Measurements from ENCODE around the gene PPARG. TPM values are rescaled to one million over a fixed set of nuclear protein-coding genes. Genes with fewer than 3 reads are reported as not detected.

Gene PPARG
- total and polyA plus RNA-seq, 2 donors (not counting 3 experiments of a cell fraction or from before 2014, with no cell fraction given): 0.15 to 1.3 TPM

DNA sequence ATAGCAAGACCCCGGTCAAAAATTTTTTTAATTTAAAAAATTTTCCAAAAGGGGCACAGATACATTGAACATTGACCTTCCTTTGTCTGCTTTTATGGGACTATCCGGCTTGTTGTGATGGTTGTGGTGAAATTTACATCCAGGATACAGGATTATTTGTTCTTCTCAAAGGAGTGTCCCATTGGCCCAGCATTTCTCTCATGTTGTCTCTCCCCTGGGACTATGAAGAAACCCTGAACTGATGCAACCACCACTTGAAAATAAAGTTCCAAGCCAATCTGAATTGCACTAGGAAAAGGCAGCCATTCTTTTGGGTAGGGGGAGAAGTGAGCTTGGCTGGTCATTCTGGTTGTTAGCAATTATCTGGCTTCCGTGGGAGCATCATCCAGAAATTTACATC is 58.4 kb downstream of the PPARG start:
- H3K36me3 ChIP-seq (ENCODE audit: control insufficient read depth in 2 of 2, extremely low read depth in 1 of 2, insufficient read depth in 2 of 2, low read length in 2 of 2): no peaks in the 10 kb centered on the region
- H3K4me2 ChIP-seq (ENCODE audit: insufficient read depth, low read length): no peak overlapping the region
- ChIA-PET CTCF (interaction anchor here (0.7 to 1.1 kb wide), 3 partner anchors 9 to 100 kb away, joined by 3 read pairs; no protein-coding TSS in a partner anchor), POLR2A (no interaction called here)
- dilution Hi-C loops (cut with MboI; ENCODE audit: extremely low pct_ligation_motif_present, low sequenced_read_pairs) (no loop called here), intact Hi-C loops (cut with micrococcal nuclease) (no loop called here)
- H3K4me3 ChIP-seq (replicated peaks in 1 of 3; ENCODE audit: insufficient read depth in 1 of 3, low read depth in 1 of 3, low read length in 3 of 3): no peak overlapping the region
- BruUV-seq (replicated peaks): no TSS peak
- H3K9me1 ChIP-seq (replicated peaks; ENCODE audit: control insufficient read depth, extremely low read depth, insufficient read depth, low read length): no peaks in the 10 kb centered on the region
- H3K4me1 ChIP-seq (ENCODE audit: control insufficient read depth, extremely low read depth, insufficient read depth, low read length): no peaks in the 10 kb centered on the region
- TF ChIP-seq, protein P1, sequence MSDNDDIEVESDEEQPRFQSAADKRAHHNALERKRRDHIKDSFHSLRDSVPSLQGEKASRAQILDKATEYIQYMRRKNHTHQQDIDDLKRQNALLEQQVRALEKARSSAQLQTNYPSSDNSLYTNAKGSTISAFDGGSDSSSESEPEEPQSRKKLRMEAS (IDR thresholded peaks at IDR 0.05; ENCODE audit: insufficient read depth, insufficient read length): no peak
- TF ChIP-seq FOS (IDR thresholded peaks at IDR 0.05; ENCODE audit: borderline replicate concordance, insufficient read depth, low read length) (no peak), POLR2AphosphoS5 (IDR thresholded peaks at IDR 0.05; ENCODE audit: insufficient read depth, low read depth, low read length) (no peak)
- H4K20me1 ChIP-seq (replicated peaks; ENCODE audit: control insufficient read depth, extremely low read depth, insufficient read depth, low read length): no peaks in the 10 kb centered on the region
- no peaks in the 10 kb centered on the region for H3K9me3 ChIP-seq (replicated peaks; ENCODE audit: control insufficient read depth, insufficient read depth, low read length)
- H2AFZ ChIP-seq (ENCODE audit: low read depth, low read length): no peak overlapping the region
- DNase-seq (ENCODE audit: low read depth, low spot score): no peak
- FAIRE-seq: no peak
- no peaks in the 10 kb centered on the region for H3K79me2 ChIP-seq (ENCODE audit: control insufficient read depth, insufficient read depth, low read length)
- peaks cover 2 to 11% of the 10 kb centered on the region in 2 experiments for H3K27me3 ChIP-seq (ENCODE audit: control insufficient read depth in 2 of 2, insufficient read depth in 2 of 2, low read length in 2 of 2)
- no peak overlapping the region for H3K9ac ChIP-seq (replicated peaks; ENCODE audit: extremely low read depth, insufficient read depth, low read length)
- no peak overlapping the region for H3K27ac ChIP-seq (ENCODE audit: insufficient read depth, low read depth, low read length)

DNA sequence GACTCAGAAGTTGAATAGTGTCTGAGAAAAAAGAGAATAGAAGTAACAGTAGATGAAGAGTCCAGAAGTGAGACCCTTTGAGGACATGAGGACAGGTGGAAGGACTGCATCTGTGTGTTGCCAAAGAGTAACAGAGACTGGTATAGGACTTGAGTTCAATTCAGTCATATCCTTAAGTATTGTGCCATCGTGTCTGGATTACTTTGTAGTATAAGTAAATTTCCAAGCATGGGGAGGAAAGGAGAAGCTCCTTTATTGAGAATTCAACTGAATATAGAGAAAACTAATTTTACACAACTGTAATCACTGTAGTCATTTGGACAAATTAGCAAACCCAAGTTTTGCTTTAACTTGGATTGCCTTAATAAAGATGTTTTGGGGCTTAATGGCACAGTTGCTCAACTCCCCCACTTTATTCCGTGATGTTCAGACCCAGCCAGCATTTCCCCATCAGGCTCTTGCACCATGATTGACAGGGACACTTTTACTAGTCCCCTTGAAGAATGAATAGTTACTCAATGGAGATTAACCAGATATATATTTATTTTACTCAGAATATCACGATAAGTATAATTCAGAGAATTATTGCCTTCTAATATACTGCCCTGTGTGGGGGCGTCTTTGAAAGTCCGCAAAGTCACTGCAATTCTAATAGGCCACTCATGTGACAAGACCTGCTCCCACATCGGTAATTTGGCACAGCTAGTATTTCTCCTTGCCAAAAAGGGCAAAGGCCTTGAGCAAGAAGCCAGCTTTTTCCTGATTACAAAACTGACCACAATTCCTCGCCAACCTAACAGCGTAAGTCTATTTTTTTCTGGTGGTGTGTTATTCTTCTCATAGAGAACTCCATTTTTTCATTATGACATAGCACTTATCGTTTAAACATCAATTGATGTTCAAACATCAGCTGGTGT is 61.3 kb downstream of the PPARG start:
- DNase-seq (ENCODE audit: low read depth, low spot score): peak; percentile 71
- intact Hi-C loops (cut with micrococcal nuclease): loop anchor here (5.0 kb wide), 1 partner anchor 158 kb away; no protein-coding TSS in a partner anchor
- Histone ChIP-seq H3K9ac (replicated peaks; ENCODE audit: extremely low read depth, insufficient read depth, low read length) (no peak overlapping the region), H3K4me1 (ENCODE audit: control insufficient read depth, extremely low read depth, insufficient read depth, low read length) (no peaks in the 10 kb centered on the region), H4K20me1 (replicated peaks; ENCODE audit: control insufficient read depth, extremely low read depth, insufficient read depth, low read length) (no peaks in the 10 kb centered on the region), H3K9me3 (replicated peaks; ENCODE audit: control insufficient read depth, insufficient read depth, low read length) (no peaks in the 10 kb centered on the region), H3K79me2 (ENCODE audit: control insufficient read depth, insufficient read depth, low read length) (no peaks in the 10 kb centered on the region), H3K36me3 (ENCODE audit: control insufficient read depth in 2 of 2, extremely low read depth in 1 of 2, insufficient read depth in 2 of 2, low read length in 2 of 2) (no peaks in the 10 kb centered on the region), H3K27me3 (ENCODE audit: control insufficient read depth in 2 of 2, insufficient read depth in 2 of 2, low read length in 2 of 2) (peaks cover 4 to 11% of the 10 kb centered on the region in 2 experiments), H2AFZ (ENCODE audit: low read depth, low read length) (no peak overlapping the region), H3K4me3 (replicated peaks in 1 of 3; ENCODE audit: insufficient read depth in 1 of 3, low read depth in 1 of 3, low read length in 3 of 3) (no peak overlapping the region), H3K9me1 (replicated peaks; ENCODE audit: control insufficient read depth, extremely low read depth, insufficient read depth, low read length) (no peaks in the 10 kb centered on the region), H3K4me2 (ENCODE audit: insufficient read depth, low read length) (no peak overlapping the region), H3K27ac (ENCODE audit: insufficient read depth, low read depth, low read length) (no peak overlapping the region)
- POLR2A ChIA-PET: no interaction called here
- dilution Hi-C loops (cut with MboI; ENCODE audit: extremely low pct_ligation_motif_present, low sequenced_read_pairs): no loop called here
- BruUV-seq (replicated peaks): no TSS peak
- CTCF ChIA-PET: interaction anchor here (0.6 to 1.2 kb wide), 3 partner anchors 9 to 129 kb away, joined by 3 read pairs; no protein-coding TSS in a partner anchor
- FAIRE-seq: no peak
- TF ChIP-seq MYC (IDR thresholded peaks at IDR 0.05; ENCODE audit: low read depth, low read length) (no peak), EZH2 (IDR thresholded peaks at IDR 0.05; ENCODE audit: borderline replicate concordance, low read depth, low read length, severe bottlenecking) (no peak), POLR2AphosphoS5 (IDR thresholded peaks at IDR 0.05; ENCODE audit: insufficient read depth, low read depth, low read length) (no peak), POLR2A (IDR thresholded peaks at IDR 0.05; ENCODE audit: low read depth, low read length) (no peak), FOS (IDR thresholded peaks at IDR 0.05; ENCODE audit: borderline replicate concordance, insufficient read depth, low read length) (no peak)
- TF ChIP-seq, protein P1 (IDR thresholded peaks at IDR 0.05; ENCODE audit: insufficient read depth, insufficient read length): no peak
- TF ChIP-seq, protein P2, sequence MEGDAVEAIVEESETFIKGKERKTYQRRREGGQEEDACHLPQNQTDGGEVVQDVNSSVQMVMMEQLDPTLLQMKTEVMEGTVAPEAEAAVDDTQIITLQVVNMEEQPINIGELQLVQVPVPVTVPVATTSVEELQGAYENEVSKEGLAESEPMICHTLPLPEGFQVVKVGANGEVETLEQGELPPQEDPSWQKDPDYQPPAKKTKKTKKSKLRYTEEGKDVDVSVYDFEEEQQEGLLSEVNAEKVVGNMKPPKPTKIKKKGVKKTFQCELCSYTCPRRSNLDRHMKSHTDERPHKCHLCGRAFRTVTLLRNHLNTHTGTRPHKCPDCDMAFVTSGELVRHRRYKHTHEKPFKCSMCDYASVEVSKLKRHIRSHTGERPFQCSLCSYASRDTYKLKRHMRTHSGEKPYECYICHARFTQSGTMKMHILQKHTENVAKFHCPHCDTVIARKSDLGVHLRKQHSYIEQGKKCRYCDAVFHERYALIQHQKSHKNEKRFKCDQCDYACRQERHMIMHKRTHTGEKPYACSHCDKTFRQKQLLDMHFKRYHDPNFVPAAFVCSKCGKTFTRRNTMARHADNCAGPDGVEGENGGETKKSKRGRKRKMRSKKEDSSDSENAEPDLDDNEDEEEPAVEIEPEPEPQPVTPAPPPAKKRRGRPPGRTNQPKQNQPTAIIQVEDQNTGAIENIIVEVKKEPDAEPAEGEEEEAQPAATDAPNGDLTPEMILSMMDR (IDR thresholded peaks at IDR 0.05; ENCODE audit: extremely low read depth in 1 of 2, insufficient read depth in 1 of 2, low read depth in 1 of 2, low read length in 2 of 2): no peak

Data from endothelial cell of umbilical vein (primary cell).